NCI-H1105 (cell line): ENCODE results near the gene SLC24A2.
A peak's percentile ranks its signal among the peaks of the same experiment; 100 is the strongest.
"Not testable (repeated sequence)": the region's sequence is repeated elsewhere in the genome, so short reads cannot be mapped to it uniquely, and the experiment has no call there.

Experiments
- DNase-seq: peaks from one replicate; lab custom pipeline; 2025; lab: John Stamatoyannopoulos, UW

The SLC24A2 gene

DNA sequence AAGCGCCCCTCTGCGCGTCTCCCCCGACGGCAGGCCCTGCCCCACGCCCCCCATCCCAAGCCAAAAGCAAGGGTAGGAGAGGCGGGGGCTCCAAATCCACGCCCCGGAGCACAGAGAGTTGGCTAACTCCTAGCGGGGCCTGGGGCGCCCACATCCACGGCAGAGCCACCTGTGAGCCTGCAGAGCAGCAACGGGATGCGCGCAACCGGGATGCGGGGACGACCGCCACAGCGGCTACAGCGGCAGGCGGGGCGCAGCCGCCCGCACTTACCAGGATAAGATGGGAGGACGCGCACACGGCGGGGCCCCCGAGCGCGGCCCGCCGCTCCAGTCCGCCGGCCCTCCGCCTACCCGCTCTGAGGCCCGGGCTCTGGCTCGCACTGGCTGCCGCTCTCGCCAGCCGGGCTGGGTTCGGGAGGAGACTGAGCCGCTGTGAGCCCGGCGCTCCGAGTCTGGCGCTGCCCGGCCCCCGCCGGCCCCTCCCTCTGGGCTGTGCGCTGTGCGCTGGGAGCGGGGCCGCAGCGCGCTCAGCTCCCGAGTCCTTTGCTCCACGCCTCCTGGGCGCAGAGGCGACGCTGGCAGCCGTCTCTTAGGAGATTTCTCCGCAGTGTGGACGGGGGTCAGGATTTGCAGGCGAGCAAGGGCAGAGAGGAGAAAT, at the start of gene SLC24A2:
SLC24A2 (minus strand) TSS at position 424 of the 658 bp plus-strand sequence.
- DNase-seq, result peak; percentile 16

DNA sequence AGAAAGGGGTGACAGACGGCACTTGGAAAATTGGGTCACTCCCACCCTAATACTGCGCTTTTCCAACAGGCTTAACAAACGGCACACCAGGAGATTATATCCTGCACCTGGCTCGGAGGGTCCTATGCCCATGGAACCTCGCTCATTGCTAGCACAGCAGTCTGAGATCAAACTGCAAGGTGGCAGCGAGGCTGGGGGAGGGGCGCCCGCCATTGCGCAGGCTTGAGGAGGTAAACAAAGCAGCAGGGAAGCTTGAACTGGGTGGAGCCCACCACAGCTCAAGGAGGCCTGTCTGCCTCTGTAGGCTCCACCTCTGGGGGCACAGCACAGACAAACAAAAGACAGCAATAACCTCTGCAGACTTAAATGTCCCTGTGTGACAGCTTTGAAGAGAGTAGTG, 44.5 kb upstream of the SLC24A2 start:
- not testable (repeated sequence) for DNase-seq

DNA sequence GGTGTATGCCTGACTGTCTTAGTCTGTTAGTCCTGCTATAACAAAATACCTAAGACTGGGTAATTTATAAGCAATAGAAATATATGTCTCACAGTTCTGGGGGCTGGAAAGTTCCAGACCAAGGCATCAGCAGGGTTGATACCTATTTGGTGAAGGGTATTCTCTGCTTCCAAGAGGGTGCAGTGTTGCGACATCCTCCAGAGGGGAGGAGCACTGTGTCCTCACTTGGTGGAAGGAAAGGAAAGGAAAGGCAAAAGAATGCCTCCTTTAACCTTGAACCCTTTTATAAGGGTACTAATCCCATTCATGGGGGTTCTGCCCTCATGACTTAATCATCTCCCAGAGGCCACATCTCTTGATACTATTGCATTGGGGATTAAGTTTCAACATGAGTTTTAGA, 42.0 kb upstream of the SLC24A2 start:
- DNase-seq, result no peak

DNA sequence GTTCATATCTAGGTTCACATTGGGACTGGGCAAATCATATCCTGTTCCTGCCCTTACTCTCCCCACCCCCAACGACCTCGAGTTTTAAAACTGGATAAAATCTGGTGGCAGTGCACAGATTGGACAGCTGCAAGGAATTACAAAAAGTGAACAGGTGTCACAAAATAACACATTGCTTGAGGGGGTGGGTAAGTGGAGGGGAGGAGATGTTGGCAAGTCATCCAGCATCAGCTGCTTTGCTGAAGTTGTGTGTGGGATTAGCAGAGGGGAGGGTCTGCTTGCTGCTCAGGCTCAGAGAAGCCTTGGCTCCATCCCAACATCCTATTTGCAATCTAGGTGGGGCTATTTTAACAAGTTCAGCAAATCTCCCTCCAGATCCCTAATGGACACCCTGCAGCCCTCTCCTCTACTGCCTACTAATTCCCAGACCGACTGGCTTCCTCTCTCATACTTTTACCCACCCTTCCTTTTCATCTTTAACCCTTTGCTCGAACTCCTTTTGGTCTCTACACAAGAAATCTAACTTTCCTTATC, 39.8 kb upstream of the SLC24A2 start:
- DNase-seq, result peak; percentile 34

DNA sequence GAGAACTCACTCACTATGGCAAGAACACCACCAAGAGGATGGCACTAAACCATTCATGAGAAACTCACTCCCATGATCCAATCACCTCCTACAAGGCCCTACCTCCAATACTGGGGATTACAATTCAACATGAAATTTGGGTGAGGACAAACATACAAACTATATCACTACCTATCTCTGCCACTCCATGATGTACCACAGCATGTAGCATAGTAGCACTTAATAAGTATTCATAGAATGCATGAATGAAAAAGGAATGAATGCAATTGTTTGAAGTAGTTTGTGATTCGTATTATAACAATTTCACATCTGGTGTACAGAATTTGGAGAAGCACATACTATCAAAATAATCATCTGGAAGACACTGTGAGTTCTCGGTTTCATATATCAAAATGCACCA, 27.9 kb upstream of the SLC24A2 start:
- DNase-seq, result no peak

DNA sequence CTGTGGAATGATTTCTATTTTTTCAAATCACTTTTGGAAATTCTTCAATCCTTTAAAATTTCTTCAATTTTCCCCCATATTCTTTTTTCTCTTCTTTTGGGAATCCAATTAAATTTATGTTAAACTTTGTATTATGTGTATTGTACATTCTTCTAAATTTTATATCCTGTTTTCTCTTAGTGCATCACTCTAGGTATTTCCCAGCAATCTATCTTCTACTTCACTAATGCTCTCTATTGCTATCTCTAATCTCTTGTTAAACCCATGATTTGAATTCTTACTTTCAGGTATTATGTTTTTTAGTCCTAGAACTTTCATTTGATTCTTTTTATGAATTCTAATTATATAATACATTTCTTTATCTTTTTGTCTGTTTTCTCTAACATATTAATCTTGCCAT, 23.4 kb upstream of the SLC24A2 start:
- DNase-seq, result no peak

DNA sequence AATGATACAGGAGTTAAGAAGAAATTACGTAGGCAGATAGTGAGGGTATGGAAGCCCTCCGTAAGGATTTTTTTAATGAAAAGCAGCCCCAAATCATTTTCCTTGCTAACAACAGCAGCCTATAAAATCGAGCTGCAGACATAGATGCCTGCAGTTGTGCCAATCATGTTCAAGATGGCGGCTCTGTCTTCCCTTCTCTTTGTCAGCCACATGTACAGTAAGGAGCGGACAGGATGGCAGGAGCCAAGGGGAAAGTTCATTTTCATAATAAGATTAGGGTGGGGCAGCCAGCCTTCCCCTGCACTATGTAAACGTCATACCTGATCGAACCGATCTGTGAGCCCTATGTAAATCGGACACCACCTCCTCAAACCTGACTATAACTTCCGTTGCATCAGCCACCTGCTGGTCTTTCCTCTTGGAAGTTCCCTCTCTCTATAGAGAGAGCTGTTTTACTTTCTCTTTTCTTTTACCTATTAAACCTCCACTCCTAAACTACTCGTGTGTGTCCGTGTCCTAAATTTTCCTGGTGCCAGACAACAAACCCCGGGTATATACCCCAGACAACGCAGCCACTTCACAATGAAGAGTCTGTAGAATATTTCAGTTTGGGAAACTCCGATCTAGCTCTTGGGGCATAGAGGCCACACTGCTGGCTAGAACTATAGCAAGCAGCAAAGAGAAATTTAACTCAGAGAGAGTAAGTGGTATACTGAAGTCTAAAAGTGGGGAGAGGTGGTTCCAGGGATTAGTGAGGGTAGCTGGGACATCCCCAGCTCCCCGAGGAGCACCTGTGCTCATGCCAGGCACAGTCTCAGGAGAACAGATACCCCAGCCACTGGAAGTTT, 20.8 kb upstream of the SLC24A2 start:
- no peak for DNase-seq

DNA sequence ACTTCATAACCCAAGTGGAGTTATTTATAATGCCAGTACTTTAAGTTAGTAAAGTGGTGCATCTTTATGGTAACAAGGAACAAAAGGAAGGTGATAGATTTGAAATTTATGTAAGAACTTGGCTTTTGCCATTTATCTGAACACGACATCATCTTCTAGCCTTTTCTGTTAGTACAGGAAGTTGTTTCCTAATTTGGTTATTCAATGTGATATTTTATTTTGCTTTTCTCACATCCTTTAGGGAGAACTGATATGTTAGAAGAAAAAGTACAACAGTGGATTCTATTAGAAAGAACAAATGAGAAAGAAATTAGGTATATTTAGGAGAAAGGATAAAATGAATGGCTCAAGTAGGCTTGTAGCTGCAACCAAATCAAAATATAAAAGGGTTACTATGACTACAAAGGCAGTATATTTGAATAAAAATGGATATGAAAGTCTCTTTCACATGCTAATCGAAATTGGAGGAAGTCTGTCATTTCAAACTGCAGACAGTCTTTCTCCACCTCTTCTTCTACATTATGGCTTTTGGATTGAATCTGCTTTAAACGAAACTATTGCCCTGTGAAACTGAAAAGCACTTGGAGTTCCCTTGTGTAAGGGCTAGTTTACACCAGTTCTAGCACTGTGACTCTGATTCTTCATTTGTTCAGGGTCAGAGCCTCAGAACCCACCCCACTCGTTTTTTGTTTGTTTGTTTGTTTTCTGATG, 18.5 kb upstream of the SLC24A2 start:
- DNase-seq, result no peak

DNA sequence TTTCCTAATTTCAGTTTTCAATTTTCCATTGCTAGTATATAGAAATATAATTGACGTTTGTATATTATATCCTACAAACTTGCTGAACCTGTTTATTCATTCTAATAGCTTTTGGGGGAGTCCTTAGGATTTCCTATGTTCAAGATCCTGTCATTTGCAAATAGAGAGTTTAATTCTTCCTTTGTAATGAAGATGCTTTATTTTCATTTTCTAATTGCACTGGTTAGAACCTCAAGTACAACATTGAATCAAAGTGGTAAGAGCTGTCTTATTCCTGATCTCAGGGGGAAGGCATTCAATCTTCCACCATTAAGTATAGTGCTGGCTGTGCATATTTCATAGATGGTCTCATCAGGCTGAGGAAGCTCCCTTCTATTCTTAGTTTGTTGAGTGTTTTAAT, 15.6 kb upstream of the SLC24A2 start:
- no peak for DNase-seq

DNA sequence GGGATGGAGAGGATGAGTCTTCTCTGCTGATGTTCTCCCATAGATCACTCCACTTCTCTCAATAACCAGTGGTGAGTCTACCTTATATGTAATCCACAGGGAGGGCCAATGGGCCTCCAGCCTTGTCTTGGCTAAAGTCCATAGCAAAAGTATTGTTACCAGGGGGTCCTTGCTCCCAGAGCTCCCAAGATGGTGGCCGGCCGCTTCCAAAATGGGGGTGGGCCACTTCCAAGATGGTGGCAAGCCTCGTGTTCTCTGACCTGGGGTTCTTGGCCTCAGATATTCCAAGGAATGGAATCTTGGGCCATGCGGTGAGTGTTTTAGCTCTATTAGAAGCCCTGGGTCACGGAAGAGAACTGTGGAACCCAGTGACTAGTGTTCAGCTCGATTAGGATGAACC, 12.0 kb upstream of the SLC24A2 start:
- DNase-seq, result no peak

DNA sequence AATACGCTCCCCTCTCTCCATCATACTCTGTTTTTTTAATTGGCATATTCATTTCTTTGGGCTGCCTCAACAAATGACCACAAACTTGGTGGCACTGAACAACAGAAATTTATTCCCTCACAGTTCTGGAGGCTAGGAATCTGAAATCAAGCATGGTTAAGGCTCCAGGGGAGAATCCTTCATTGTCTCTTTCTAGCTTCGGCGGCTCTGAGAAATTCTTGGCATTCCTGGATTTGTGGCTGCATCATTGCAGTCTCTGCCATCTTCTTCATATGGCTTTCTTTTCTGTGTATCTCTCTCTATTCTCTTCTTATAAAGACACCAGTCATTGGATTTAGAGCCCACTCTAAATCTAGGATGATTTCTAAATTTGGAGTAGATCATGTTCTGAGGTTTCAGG, 10.9 kb upstream of the SLC24A2 start:
- DNase-seq, result no peak

DNA sequence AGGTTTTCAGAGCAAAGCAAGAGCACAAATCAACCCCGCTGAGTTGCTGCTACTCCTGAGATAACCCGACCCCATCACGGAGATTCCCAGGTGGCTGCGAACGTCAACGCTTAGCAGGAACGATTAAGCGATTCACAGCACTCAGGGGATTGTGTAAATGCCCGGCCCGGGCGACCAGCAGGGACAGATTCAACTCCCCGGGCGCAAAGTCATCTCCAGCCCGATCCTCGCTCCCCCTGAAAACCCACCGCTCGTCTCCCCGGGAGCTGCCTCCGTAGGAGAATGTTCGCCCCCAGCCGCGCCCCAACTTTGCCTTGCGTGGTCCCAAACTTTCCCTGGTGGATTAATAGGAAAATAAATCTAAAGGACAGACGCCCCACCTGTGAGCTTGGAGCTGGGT, 685 bp downstream of the SLC24A2 start:
- peak; percentile 53 for DNase-seq

DNA sequence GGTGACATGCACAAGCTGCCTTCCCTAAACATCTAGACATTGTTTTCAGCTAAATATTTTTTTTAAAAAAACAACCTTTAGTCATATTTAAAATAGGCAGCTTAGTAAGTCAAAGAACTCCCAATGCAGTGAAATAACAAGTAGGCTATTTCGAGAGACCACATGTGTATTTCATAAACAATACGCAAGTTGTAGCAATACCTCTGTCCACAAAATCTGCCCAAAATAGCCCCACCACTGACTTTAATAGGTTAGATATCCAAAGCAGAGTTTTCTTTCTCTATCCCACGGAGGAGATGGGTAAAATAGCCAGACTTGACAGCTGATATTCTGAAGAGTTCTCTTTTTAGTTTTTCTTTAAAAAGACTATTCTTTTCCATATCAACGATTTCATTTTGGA, 1.2 kb downstream of the SLC24A2 start:
- DNase-seq, result no peak

DNA sequence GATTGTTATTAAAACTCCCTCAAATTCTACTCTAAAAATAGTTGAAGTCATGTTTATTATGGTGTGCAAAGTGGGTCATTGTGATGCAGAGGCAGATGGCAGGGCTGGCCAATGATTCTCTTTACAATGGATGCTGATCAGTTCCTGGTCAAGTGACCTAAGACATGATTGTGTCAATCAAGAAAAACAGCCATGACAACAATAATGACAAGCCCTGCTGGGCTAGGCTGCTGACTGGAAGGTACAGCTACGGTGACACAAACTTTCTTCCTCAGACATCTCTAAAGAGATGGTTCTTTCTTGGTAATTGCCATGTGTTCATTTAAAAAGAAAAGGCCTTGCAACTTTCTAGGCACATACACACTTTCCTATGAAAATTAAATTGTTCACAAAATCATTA, 3.6 kb downstream of the SLC24A2 start:
- DNase-seq, result no peak

DNA sequence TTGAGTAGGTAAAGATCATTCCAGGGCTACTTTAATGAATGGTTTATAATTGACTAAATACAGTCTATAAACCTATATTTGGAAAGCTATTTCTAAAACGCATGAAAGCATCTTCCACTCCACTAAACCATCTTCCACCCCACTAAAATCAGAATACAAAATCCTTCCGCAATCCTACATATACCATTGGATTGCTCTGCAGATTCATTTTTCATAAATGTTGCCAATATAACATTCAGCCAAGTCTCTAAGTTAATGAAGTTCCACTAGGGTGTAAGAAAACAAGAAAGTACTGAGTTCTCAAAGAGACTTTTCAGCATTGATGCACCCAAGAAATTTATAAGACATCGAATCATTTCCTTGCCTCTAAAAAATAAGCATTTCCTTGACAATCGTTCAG, 4.7 kb downstream of the SLC24A2 start:
- no peak for DNase-seq

DNA sequence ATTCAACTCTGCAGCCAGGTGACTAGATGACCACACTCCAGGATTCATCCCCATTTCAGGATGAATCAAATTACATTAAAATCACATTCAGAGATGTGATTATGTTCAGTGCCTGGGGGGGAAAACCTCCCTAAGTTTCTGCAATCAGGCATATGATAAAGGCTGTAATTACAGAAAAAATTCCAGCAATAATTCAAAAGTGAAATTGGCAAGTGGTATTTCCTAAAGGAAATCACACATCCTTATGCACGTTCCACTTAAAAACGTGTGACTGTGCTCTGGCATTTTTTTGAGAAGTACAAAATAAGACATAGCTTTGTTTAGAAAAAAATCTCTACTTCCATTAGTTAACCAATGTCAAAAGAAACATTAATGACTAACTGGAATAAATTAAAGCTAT, 5.3 kb downstream of the SLC24A2 start:
- DNase-seq, result no peak

DNA sequence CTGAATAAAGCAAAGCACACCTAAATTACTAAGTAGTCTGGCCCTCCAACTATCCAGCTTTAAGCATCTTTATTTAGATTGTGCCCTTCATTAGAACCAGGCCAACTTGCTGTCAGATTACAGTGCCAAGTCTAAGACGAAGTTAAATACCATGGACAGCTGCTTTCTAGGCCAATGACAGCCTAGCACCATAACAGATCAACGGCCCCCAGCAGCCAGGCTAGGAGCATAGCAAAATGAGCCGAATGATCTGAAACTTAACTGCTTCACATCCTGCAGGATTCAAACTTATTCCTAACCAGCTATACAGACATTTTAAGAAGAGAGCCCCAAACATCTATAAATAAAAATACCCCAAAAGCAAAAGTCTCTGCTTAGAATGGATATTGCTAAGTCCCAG, 6.8 kb downstream of the SLC24A2 start:
- no peak for DNase-seq

DNA sequence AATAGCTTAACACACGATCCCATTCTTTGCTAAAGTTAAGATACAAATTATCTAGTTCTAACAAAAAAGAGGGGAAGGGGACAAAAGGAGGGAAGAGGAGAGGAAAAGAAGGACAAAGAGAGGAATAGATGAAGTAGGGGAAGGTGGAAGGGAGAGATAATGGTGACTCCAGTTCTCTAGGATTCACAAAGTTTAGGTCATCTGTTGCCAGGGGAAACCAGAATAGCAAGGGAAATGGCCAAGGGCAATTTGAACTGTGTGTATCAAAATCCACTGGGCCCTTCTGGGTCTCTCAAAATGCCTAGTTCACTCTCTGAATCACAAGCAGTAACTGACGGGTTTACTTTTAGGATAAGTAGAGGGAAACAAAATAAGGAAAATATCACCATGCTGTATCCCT, 7.6 kb downstream of the SLC24A2 start:
- DNase-seq, result no peak

DNA sequence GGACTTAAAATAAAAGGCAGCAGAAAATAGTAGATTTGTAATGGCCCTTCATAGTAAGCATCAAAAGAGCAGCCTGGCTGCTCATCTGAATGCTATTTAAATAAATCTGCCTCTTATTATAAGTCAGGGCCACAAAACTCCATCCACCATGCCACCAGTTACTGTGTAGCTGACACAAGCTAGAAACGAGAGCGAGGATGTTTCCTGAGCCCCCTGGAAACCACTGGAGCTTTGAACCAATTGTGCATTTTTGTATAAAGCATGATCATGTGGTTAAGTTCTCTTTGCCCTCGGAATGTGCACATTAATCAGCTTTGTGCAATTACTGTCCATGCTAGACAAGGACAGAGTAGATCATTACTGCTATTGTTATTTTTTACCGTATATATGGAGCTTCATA, 17.4 kb downstream of the SLC24A2 start:
- DNase-seq, result no peak

DNA sequence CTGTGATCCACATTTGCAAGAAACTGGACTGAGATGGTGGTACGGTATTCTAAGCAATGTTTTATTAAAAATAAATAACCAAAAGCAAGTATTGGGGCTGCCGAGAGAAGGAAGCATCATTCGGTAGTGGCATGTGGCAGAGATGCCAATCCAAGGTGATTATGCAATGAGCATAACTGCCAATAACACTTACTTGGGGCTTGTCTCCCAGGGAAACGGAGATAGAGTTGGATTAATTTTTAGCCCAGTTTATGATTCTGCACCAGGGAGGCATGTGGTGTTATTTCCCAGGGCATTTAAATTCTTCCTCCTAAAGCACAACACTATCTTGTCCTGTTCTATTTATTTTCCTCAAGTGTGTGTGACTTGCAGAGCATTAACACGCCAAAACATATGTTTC, 17.9 kb downstream of the SLC24A2 start:
- DNase-seq, result no peak

DNA sequence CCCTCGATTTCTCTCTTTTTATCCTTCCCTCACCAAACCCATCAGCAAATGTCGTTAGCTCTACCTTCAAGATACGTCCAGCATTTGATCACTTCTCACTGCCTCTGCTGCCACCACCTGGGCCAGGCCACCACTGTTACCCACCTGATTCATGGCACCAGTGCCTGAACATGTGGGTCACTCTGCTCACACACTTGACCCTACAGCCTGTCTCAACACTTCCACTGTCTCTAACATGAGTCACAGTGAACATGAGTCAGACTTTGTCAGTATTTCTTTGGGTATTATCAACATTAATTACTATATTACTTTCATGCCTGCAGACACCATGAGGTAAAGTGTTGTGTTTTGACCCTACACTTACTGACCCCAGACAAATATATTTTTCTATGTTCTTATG, 19.6 kb downstream of the SLC24A2 start:
- no peak for DNase-seq

DNA sequence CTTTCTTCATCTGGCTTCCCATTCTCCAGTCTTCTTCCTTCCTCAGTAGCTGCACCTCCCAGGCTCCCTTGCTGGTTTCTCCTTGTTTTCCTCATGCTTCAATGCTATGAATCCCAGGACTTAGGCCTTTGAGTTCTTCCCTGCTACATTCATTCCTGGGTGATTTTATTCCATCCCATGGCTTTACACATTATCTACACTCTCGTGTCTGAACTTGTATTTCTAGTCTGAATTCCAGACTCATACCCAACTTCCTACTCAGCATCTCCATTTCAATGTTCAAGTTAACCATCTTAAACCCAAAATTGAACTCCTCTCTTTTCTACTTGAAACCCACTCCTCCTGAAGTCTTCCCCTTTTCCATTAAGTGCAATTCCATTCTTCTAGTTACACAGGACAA, 20.0 kb downstream of the SLC24A2 start:
- DNase-seq, result no peak

DNA sequence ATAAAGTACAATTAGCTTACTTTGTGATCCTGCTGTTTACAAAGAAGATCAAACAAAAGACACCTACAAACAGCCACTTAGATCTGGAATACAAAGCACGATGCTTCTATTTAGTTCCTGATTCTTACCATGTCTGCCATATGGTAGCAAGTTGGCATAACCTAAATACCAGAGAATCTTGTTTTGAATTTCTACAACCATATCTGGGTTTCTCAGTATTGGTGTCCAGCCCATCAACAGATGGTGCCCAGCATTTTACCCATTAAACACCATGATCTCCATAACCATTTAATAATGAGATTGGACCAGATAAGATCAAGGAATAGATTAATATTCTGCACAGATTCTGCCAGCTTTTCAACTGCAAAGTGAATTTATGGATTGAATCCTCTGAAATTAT, 29.8 kb downstream of the SLC24A2 start:
- no peak for DNase-seq
